ENCODE results near the gene ARHGAP44.
"Not testable (repeated sequence)": the region's sequence is repeated elsewhere in the genome, so short reads cannot be mapped to it uniquely, and the experiment has no call there.

Gene ARHGAP44

DNA sequence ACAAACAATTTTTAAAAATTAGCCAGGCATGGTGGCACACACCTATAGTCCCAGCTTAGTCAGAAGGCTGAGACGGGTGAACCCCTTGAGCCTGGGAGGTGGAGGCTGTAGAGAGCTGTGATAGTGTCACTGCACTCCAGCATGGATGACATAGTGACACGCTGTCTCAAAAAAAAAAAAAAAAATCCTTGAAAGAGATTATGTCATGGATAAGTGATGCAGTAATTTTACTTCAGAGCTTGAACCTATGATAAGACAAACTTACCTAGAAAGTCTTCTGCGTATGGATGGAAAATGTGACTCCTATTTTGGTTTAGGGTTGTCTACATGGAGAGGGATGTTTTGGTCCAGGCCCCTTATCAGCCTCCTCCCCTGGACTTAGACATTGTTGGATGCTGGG is 176.7 kb downstream of the ARHGAP44 start:
- DNase-seq (ENCODE audit: low read depth), result no peak

DNA sequence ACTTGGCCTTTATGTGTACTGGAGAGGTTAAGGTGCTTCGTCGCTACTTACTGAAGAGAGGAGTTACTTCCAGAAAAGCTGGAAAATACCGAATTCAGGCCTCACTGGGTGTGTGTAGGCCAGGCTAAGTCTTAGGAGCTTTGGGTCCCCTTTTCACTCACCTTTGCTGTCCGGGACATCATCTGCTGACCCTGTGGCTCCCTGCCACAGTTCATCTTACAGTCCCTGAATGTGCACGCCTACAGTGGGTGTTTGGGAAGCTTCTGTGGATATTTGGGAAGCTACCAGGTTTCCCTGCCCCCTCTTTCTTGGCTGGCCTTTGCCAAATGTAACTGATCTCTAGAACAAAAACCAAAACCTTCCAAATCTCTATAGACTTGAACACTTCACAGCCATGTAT is 177.1 kb downstream of the ARHGAP44 start:
- TF ChIP-seq, protein P1, sequence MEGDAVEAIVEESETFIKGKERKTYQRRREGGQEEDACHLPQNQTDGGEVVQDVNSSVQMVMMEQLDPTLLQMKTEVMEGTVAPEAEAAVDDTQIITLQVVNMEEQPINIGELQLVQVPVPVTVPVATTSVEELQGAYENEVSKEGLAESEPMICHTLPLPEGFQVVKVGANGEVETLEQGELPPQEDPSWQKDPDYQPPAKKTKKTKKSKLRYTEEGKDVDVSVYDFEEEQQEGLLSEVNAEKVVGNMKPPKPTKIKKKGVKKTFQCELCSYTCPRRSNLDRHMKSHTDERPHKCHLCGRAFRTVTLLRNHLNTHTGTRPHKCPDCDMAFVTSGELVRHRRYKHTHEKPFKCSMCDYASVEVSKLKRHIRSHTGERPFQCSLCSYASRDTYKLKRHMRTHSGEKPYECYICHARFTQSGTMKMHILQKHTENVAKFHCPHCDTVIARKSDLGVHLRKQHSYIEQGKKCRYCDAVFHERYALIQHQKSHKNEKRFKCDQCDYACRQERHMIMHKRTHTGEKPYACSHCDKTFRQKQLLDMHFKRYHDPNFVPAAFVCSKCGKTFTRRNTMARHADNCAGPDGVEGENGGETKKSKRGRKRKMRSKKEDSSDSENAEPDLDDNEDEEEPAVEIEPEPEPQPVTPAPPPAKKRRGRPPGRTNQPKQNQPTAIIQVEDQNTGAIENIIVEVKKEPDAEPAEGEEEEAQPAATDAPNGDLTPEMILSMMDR (IDR thresholded peaks at IDR 0.05; ENCODE audit: low read depth, low read length, missing control alignments), result no peak
- DNase-seq (ENCODE audit: low read depth), result no peak
- no peak overlapping the region for H3K4me3 ChIP-seq (ENCODE audit: low read depth, low read length)

More for the DNA sequence above, 176.7 kb downstream of the ARHGAP44 start:
- H3K4me3 ChIP-seq (ENCODE audit: low read depth, low read length), result no peak overlapping the region
- TF ChIP-seq, protein P1 (IDR thresholded peaks at IDR 0.05; ENCODE audit: low read depth, low read length, missing control alignments), result no peak

DNA sequence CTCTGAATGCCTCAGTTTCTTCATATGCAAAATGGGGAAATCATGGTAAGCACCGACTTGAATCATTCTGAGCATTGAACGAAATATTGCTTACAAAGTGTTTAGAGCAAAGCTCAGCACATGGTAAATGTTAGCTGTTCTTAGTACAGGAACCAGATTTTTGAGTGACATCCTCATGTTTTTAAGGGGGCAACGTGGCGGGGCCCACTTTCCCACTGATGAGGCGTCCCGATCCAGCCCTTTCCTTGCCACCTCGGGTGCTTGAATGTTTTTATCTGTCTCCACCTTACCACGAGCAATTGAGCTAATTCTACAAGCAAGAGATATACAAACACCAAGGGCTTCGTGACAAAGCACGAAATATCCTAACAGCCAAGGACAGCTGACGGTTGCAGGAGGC is 178.7 kb downstream of the ARHGAP44 start:
- DNase-seq (ENCODE audit: low read depth), result no peak
- H3K4me3 ChIP-seq (ENCODE audit: low read depth, low read length), result no peak overlapping the region
- TF ChIP-seq, protein P1 (IDR thresholded peaks at IDR 0.05; ENCODE audit: low read depth, low read length, missing control alignments), result no peak

DNA sequence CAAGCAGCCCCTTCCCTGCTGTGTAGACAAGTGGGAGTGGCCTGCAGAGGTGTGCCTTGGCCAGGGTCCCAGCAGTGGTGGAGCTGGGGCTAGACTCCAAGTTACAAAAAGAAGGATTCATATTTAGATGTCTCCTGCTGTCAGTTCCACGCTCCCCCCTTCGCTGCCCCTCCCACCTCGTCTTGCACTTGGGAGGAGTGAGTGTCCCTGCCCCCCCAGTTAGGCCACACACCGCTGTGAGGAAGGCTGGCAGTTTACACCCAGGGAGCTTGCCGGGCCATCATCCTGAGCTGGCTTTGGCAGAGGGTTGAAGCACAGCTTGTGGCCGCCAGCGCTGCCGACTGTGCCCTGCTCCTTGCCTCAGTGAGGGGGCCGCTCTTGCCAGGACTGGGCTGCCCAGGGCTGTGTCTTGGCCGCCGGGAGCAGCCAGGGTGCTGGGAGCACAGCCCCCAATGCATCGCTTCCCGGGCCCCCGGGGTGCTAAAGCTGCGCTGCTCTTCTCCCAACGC is 184.3 kb downstream of the ARHGAP44 start:
- no peak for DNase-seq (ENCODE audit: low read depth)
- TF ChIP-seq, protein P1 (IDR thresholded peaks at IDR 0.05; ENCODE audit: low read depth, low read length, missing control alignments), result no peak
- no peak overlapping the region for H3K4me3 ChIP-seq (ENCODE audit: low read depth, low read length)

DNA sequence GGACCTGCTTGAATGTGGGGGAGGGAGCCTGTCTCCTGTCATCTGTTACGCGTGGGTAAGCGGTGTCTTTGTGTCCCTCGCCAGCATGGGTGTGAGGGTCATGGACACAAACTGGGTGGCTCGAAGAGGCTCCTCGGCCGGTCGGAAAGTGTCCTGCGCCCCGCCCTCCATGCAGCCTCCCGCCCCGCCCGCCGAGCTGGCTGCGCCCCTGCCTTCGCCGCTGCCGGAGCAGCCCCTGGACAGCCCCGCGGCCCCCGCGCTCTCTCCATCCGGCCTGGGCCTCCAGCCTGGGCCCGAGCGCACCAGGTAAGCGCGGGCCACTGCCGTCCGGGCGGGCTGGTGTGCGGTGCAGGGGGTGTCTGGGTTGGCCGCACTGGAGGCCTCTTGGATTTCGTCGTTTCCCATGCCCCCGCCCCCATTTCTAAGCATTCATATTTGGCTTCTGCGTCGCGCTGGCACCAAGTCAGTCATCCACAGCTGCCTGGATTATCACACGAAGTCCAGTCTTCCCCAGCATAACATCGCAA is 184.8 kb downstream of the ARHGAP44 start:
- H3K4me3 ChIP-seq (ENCODE audit: low read depth, low read length), result no peak overlapping the region
- TF ChIP-seq, protein P1 (IDR thresholded peaks at IDR 0.05; ENCODE audit: low read depth, low read length, missing control alignments), result no peak
- DNase-seq (ENCODE audit: low read depth), result no peak

DNA sequence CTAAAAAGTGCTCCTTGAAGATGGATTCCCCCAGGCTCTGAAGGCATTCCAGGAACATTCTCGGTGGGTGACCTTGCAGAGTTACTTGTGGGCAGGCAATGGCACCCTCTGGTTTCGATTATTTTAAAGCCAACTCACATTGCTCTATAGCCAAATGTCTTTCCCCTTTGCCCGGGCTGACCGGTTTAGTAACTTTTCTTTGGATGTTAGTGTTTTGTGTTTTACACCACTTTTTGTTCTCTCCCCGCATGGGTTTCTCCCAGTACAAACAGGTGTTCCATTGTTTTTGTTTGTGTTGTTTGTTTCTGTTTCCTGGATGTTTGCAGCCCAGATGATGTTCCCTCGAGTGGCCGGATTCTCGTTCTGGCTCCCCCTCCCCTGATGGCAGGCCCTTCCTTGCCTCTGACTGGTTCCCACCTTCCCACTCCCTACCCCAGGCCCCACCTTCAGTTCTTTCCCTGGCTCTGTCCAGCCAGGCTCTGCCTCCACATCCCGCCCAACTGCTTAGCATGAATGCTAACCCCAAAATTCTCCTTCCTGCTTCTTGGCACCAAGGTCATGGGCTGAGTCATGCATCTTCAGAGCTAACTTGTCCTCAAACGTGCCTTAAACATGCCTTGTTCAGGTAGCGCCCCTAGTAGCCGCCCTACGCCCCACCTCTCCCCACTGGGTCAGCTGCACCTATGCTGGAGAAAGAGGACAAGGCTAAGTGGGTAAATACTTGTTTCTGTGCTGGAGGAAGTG is 187.9 kb downstream of the ARHGAP44 start:
- no peak for DNase-seq (ENCODE audit: low read depth)
- no peak overlapping the region for H3K4me3 ChIP-seq (ENCODE audit: low read depth, low read length)
- TF ChIP-seq, protein P1 (IDR thresholded peaks at IDR 0.05; ENCODE audit: low read depth, low read length, missing control alignments), result no peak

DNA sequence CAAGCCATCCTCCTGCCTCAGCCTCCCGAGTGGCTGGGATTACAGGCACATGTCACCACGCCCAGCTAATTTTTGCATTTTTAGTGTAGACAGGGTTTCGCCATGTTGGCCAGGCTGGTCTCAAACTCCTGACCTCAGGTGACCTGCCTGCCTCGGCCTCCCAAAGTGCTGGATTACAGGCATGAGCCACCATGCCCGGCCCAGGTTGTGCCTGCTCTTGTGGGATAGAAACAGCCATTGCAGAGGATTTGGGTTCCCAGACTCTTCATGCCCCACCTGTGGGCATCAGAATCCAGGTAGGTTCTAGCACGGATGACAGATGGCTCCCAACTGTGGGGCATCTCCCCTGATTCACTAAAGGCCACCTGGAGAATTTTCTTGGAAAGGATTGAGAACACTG is 189.5 kb downstream of the ARHGAP44 start:
- H3K4me3 ChIP-seq (ENCODE audit: low read depth, low read length); DNase-seq (ENCODE audit: low read depth): not testable (repeated sequence)

Measured in GM12864 (cell line).